ENCODE measurements around the gene NAT16.

DNA sequence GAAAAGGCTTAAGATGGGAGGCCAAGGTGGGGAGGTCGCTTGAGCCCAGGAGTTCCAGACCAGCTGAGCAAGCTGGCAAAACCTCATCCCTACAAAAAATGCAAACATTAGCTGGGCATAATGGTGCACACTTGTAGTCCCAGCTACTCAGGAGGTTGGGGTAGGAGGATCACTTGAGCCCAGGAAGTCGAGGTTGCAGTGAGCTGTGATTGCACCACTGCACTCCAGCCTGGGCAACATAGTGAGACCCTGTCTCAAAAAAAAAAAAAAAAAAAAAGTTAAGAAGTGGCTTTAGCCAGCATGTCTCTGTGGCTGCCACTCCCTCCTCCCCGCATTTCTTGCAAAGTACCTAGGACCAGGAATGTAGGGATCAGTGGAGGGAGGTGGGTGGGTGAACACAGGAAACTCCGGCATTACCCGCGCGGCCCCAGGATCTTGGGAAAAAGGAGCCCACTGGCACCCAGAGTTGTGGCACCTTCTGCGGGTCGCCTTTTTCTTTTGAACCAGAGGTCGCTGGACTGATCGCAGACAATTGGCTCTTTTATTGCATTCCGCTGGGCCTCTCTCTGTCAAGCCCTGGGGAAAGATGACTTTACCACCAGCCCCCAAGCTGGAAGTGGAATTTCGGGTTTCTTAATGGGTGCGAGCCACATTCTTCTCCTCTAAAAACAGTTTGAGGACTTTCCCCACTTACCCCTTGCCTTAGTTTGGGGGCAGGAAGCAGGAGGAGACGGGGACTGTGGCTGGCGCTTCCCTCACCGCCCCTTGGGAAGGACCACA, 18.2 kb downstream of the NAT16 start:
- TF ChIP-seq, protein P1, sequence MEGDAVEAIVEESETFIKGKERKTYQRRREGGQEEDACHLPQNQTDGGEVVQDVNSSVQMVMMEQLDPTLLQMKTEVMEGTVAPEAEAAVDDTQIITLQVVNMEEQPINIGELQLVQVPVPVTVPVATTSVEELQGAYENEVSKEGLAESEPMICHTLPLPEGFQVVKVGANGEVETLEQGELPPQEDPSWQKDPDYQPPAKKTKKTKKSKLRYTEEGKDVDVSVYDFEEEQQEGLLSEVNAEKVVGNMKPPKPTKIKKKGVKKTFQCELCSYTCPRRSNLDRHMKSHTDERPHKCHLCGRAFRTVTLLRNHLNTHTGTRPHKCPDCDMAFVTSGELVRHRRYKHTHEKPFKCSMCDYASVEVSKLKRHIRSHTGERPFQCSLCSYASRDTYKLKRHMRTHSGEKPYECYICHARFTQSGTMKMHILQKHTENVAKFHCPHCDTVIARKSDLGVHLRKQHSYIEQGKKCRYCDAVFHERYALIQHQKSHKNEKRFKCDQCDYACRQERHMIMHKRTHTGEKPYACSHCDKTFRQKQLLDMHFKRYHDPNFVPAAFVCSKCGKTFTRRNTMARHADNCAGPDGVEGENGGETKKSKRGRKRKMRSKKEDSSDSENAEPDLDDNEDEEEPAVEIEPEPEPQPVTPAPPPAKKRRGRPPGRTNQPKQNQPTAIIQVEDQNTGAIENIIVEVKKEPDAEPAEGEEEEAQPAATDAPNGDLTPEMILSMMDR (IDR thresholded peaks at IDR 0.05), result no peak
- TF ChIP-seq EZH2 (IDR thresholded peaks at IDR 0.05; ENCODE audit: borderline replicate concordance, insufficient read depth, low read depth, low read length, poor library complexity, severe bottlenecking), result no peak

Data from B cell (primary cell).